ENCODE results near the gene CAPZA1.

- TF ChIP-seq CTCF (IDR thresholded peaks at IDR 0.05 in 4 of 5, conservative IDR thresholded peaks at IDR 0.05 in 1 of 5) = no peak
- no peak for TF ChIP-seq POLR2A (IDR thresholded peaks at IDR 0.05)
These were observed 78.2 kb downstream of the CAPZA1 start for GRCh38 chr1:112697781-112698201.

All from gastrocnemius medialis (tissue), 4 donors.